GM12801 (cell line): Measurements from ENCODE around the gene DNAJA2.

Experiments used
- CTCF ChIP-seq: IDR thresholded peaks from one replicate; pipeline ENCODE4 v1.5.1; 2011; ENCODE audit warnings: control low read depth; ENCODE audit not compliant: insufficient read length; ENCODE audit errors: extremely low read depth

DNAJA2 gene

GRCh38 chr16:46973207-46973995 is at the start of gene DNAJA2:
Gene DNAJA2 (minus strand): TSS chr16:46973674. CDS start chr16:46973572, 102 bp downstream.
- TF ChIP-seq CTCF, result no peak

- TF ChIP-seq CTCF, result no peak
Observed at GRCh38 chr16:47019568-47019967, 46.1 kb upstream of the DNAJA2 start.

GRCh38 chr16:47018223-47018891 is 44.9 kb upstream of the DNAJA2 start:
- TF ChIP-seq CTCF, result no peak

GRCh38 chr16:47017636-47018035 is 44.2 kb upstream of the DNAJA2 start:
- TF ChIP-seq CTCF, result no peak

- no peak for TF ChIP-seq CTCF
Observed at GRCh38 chr16:47016700-47017133, 43.2 kb upstream of the DNAJA2 start.

- TF ChIP-seq CTCF, result no peak
Observed at GRCh38 chr16:47013910-47014309, 40.4 kb upstream of the DNAJA2 start.

- TF ChIP-seq CTCF, result no peak
Observed at GRCh38 chr16:47013172-47013571, 39.7 kb upstream of the DNAJA2 start.
